Measurements from ENCODE around the gene KCND2.
A peak's percentile ranks its signal among the peaks of the same experiment; 100 is the strongest.

KCND2 gene

GRCh38 chr7:120709972-120710320, 437.0 kb downstream of the KCND2 start:
- no peak for DNase-seq

- DNase-seq: no peak
These were observed 442.0 kb downstream of the KCND2 start for GRCh38 chr7:120714945-120715344.

- DNase-seq: no peak
These were observed 443.3 kb downstream of the KCND2 start for GRCh38 chr7:120716307-120716706.

- DNase-seq: no peak
These were observed 444.2 kb downstream of the KCND2 start for GRCh38 chr7:120717166-120717565.

GRCh38 chr7:120718361-120718760, 445.4 kb downstream of the KCND2 start:
- no peak for DNase-seq

GRCh38 chr7:120720317-120720716, 447.3 kb downstream of the KCND2 start:
- DNase-seq: no peak

- no peak for DNase-seq
These were observed 450.8 kb downstream of the KCND2 start for GRCh38 chr7:120723465-120724385.

GRCh38 chr7:120724448-120724847, 451.5 kb downstream of the KCND2 start:
- no peak for DNase-seq

- no peak for DNase-seq
These were observed 452.0 kb downstream of the KCND2 start for GRCh38 chr7:120724955-120725354.

GRCh38 chr7:120725376-120726039, 452.5 kb downstream of the KCND2 start:
- peak in 1 of 2 experiments; percentile 36 for DNase-seq

- no peak for DNase-seq
These were observed 456.3 kb downstream of the KCND2 start for GRCh38 chr7:120729245-120729644.

- DNase-seq: no peak
These were observed 458.3 kb downstream of the KCND2 start for GRCh38 chr7:120731271-120731670.

- no peak for DNase-seq
These were observed 459.3 kb downstream of the KCND2 start for GRCh38 chr7:120732256-120732655.

- peak in 1 of 2 experiments; percentile 11 for DNase-seq
These were observed 460.2 kb downstream of the KCND2 start for GRCh38 chr7:120733143-120733542.

- DNase-seq: no peak
These were observed 460.9 kb downstream of the KCND2 start for GRCh38 chr7:120733835-120734234.

- DNase-seq: no peak
These were observed 462.8 kb downstream of the KCND2 start for GRCh38 chr7:120735791-120736190.

GRCh38 chr7:120738816-120739215, 465.8 kb downstream of the KCND2 start:
- no peak for DNase-seq

- DNase-seq: no peak
These were observed 467.4 kb downstream of the KCND2 start for GRCh38 chr7:120740348-120740747.

GRCh38 chr7:120741371-120742042, 468.5 kb downstream of the KCND2 start:
- DNase-seq: no peak

GRCh38 chr7:120742372-120742771, 469.4 kb downstream of the KCND2 start:
- DNase-seq: no peak

GRCh38 chr7:120743128-120743527, 470.2 kb downstream of the KCND2 start:
- DNase-seq: no peak

- no peak for DNase-seq
These were observed 487.1 kb downstream of the KCND2 start for GRCh38 chr7:120760050-120760449.

- no peak for DNase-seq
These were observed 487.9 kb downstream of the KCND2 start for GRCh38 chr7:120760851-120761250.

- no peak for DNase-seq
These were observed 497.2 kb downstream of the KCND2 start for GRCh38 chr7:120770206-120770605.

Measured in SW 1271 (cell line).